H4 (cell line): ENCODE data around the gene GPATCH11. TPM values are rescaled to one million over a fixed set of nuclear protein-coding genes. Genes with fewer than 3 reads are reported as not detected.

ENCODE experiments used
- DNase-seq: peaks from one replicate; pipeline ENCODE4 v3.0.0-alpha.2; 2015; ENCODE audit warnings: low spot score
- total RNA-seq: library from RNA; depleted of rRNA; stranded (reverse); fragments of >200 nt; shearing (Covaris generic); gene quantifications from 2 replicates; pipeline ENCODE4 v1.2.3, GENCODE V29; 2014; rRNA removed

The GPATCH11 gene
- total RNA-seq, 1 experiment from 2014 or later = 3.3 TPM

GRCh38 chr2:37105150-37105549, 20.8 kb downstream of the GPATCH11 start:
- DNase-seq = no peak

- DNase-seq = no peak
Observed at GRCh38 chr2:37109523-37109922, 25.2 kb downstream of the GPATCH11 start.

GRCh38 chr2:37110306-37111212, 26.2 kb downstream of the GPATCH11 start:
- DNase-seq = no peak

GRCh38 chr2:37111958-37112357, 27.6 kb downstream of the GPATCH11 start:
- no peak for DNase-seq

GRCh38 chr2:37117566-37117965, 33.2 kb downstream of the GPATCH11 start:
- DNase-seq = no peak

GRCh38 chr2:37119157-37119556, 34.8 kb downstream of the GPATCH11 start:
- no peak for DNase-seq

- no peak for DNase-seq
Observed at GRCh38 chr2:37125416-37125815, 41.1 kb downstream of the GPATCH11 start.

GRCh38 chr2:37132914-37133313, 48.6 kb downstream of the GPATCH11 start:
- DNase-seq = no peak

GRCh38 chr2:37142546-37142945, 58.2 kb downstream of the GPATCH11 start:
- DNase-seq = no peak

- DNase-seq = no peak
Observed at GRCh38 chr2:37143974-37144373, 59.7 kb downstream of the GPATCH11 start.

GRCh38 chr2:37146062-37146461, 61.7 kb downstream of the GPATCH11 start:
- no peak for DNase-seq

GRCh38 chr2:37148325-37148724, 64.0 kb downstream of the GPATCH11 start:
- DNase-seq = no peak

Other genes starting within 250 kb of the GPATCH11 start
- gene STRN, start 118.0 kb upstream of the GPATCH11 start, total RNA-seq = 4.0 and 4.3 TPM in 2 replicates
- 1.4 and 1.6 TPM in 2 replicates for gene HEATR5B, start 146 bp upstream of the GPATCH11 start, total RNA-seq
- gene EIF2AK2, start 72.5 kb downstream of the GPATCH11 start, total RNA-seq = 15.0 and 18.5 TPM in 2 replicates
- 0.66 TPM in 1 of 2 replicates, not detected in the other for gene SULT6B1, start 104.2 kb downstream of the GPATCH11 start, total RNA-seq
- 7.2 and 8.8 TPM in 2 replicates for gene CEBPZOS, start 112.0 kb downstream of the GPATCH11 start, total RNA-seq
- 9.1 and 15.6 TPM in 2 replicates for gene CEBPZ, start 147.1 kb downstream of the GPATCH11 start, total RNA-seq
- gene NDUFAF7, start 147.1 kb downstream of the GPATCH11 start, total RNA-seq = 2.7 and 2.9 TPM in 2 replicates
- 10.0 and 10.8 TPM in 2 replicates for gene PRKD3, start 240.3 kb downstream of the GPATCH11 start, total RNA-seq